Measurements from ENCODE around the gene TSPEAR. TPM values are rescaled to one million over a fixed set of nuclear protein-coding genes. Genes with fewer than 3 reads are reported as not detected.

The TSPEAR gene
- total and polyA plus RNA-seq, 2 donors (not counting 1 experiment from before 2014, with no cell fraction given), result not detected

DNA sequence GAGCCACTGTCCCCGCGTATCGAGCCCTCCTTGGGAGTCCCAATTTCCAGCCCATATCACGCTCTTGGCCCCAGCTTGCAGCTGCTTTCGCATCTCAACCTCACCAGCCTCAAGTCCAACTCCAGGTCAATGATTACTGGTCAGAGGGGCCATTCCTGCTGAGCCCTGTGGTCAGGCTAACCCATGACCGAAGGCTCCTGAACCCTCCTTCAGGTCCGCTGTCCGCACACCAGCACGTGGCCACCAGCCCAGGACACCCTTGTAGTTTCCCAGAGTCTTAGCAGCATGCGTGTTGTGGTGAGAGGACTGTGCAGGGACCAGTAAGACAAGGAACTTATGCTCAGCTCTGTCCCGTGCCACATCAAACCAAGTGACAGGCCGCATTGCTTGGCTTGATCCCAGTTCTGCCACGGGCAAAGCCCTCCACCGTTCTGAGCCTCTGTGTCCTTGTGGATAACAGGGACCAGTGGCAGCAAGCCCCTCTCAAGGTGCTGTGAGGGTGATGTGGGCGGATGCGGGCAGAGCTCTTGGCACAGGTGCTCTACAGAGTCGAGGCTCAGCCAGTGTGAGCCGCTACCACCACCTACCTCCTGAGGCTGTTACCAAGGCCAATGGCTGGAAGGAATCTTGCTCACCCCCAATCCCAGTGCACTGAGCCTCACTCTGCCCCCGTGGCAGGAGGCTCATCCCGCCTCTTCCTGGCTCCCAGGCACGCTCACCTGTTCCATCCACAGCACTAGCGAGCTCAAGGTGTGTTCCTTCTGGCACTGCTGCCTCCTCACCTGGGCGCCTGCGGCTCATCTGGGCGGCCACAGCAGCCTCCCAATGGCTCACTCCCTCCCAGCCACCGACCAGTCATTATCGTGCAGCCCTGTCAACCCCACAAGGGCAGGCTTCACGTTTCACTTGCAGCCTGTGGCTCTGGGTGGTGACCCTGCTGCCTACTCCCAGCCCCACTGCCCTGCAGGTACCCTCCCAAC is 191.7 kb downstream of the TSPEAR start:
- H3K4me3 Mint-ChIP-seq, result no peak overlapping the region
- peaks cover 4% of the 10 kb centered on the region for H3K27me3 Mint-ChIP-seq
- ATAC-seq (ENCODE audit: low read depth) (no peak), DNase-seq (no peak)
- Histone ChIP-seq H3K9me3 (ENCODE audit: control extremely low read depth in 1 of 3, control insufficient read depth in 2 of 3, insufficient read depth in 1 of 3, low read length in 2 of 3) (peaks cover 0 to 6% (median 0%) of the 10 kb centered on the region in 3 donors), H3K4me2 (replicated peaks; ENCODE audit: low read depth, low read length, poor library complexity, severe bottlenecking) (no peak overlapping the region), H4K20me1 (ENCODE audit: control insufficient read depth, insufficient read depth, low read length, poor library complexity, severe bottlenecking) (no peaks in the 10 kb centered on the region), H3K79me2 (ENCODE audit: control insufficient read depth, insufficient read depth, low read length) (no peaks in the 10 kb centered on the region), H3K27me3 (replicated peaks in 1 of 4; ENCODE audit: control extremely low read depth in 1 of 4, control insufficient read depth in 3 of 4, insufficient read depth in 4 of 4, low read length in 3 of 4) (peaks cover 0 to 5% (median 0%) of the 10 kb centered on the region in 4 experiments), H3K36me3 (replicated peaks in 1 of 2; ENCODE audit: control extremely low read depth in 1 of 2, control insufficient read depth in 1 of 2, extremely low read depth in 1 of 2, insufficient read depth in 2 of 2, low read length in 1 of 2) (no peaks in the 10 kb centered on the region), H3K9ac (ENCODE audit: low read length) (no peak overlapping the region), H3K27ac (ENCODE audit: low read length in 2 of 2) (no peak overlapping the region), H2AFZ (ENCODE audit: insufficient read depth, low read depth, low read length, poor library complexity, severe bottlenecking) (no peak overlapping the region), H3K4me1 (ENCODE audit: control insufficient read depth in 2 of 2, insufficient read depth in 2 of 2, low read length in 2 of 2) (no peaks in the 10 kb centered on the region), H3K4me3 (ENCODE audit: control extremely low read depth in 1 of 5, extremely low read depth in 1 of 5, insufficient read depth in 1 of 5, low read depth in 2 of 5, low read length in 4 of 5) (no peak overlapping the region)
- WGBS (ENCODE audit: insufficient coverage), result 93% methylated on average over 26 of the region's 28 CpGs
- no peaks in the 10 kb centered on the region for H3K4me1 Mint-ChIP-seq
- TF ChIP-seq EZH2 (IDR thresholded peaks at IDR 0.05; ENCODE audit: borderline replicate concordance, insufficient read depth, low read depth, low read length, poor library complexity, severe bottlenecking), result no peak
- TF ChIP-seq, protein P1, sequence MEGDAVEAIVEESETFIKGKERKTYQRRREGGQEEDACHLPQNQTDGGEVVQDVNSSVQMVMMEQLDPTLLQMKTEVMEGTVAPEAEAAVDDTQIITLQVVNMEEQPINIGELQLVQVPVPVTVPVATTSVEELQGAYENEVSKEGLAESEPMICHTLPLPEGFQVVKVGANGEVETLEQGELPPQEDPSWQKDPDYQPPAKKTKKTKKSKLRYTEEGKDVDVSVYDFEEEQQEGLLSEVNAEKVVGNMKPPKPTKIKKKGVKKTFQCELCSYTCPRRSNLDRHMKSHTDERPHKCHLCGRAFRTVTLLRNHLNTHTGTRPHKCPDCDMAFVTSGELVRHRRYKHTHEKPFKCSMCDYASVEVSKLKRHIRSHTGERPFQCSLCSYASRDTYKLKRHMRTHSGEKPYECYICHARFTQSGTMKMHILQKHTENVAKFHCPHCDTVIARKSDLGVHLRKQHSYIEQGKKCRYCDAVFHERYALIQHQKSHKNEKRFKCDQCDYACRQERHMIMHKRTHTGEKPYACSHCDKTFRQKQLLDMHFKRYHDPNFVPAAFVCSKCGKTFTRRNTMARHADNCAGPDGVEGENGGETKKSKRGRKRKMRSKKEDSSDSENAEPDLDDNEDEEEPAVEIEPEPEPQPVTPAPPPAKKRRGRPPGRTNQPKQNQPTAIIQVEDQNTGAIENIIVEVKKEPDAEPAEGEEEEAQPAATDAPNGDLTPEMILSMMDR (IDR thresholded peaks at IDR 0.05), result no peak
- ChIA-PET POLR2A (no interaction called here), CTCF (no interaction called here)
- intact Hi-C loops (cut with micrococcal nuclease), result no loop called here
- no peak overlapping the region for H3K27ac Mint-ChIP-seq
- H3K9me3 Mint-ChIP-seq (ENCODE audit: insufficient read depth), result no peaks in the 10 kb centered on the region

GRCh38 chr21:44518686-44519085 is 192.7 kb downstream of the TSPEAR start:
- H3K4me2 ChIP-seq (replicated peaks; ENCODE audit: low read depth, low read length, poor library complexity, severe bottlenecking), result no peak overlapping the region
- H3K79me2 ChIP-seq (ENCODE audit: control insufficient read depth, insufficient read depth, low read length), result no peaks in the 10 kb centered on the region
- 86% methylated on average over 8 of the region's 12 CpGs for WGBS (ENCODE audit: insufficient coverage)
- POLR2A ChIA-PET, result no interaction called here
- H3K9ac ChIP-seq (ENCODE audit: low read length), result no peak overlapping the region
- ATAC-seq (ENCODE audit: low read depth) (no peak), DNase-seq (no peak)
- intact Hi-C loops (cut with micrococcal nuclease), result no loop called here
- no peaks in the 10 kb centered on the region for H3K4me1 ChIP-seq (ENCODE audit: control insufficient read depth in 2 of 2, insufficient read depth in 2 of 2, low read length in 2 of 2)
- TF ChIP-seq EZH2 (IDR thresholded peaks at IDR 0.05; ENCODE audit: borderline replicate concordance, insufficient read depth, low read depth, low read length, poor library complexity, severe bottlenecking), result no peak
- TF ChIP-seq, protein P1 (IDR thresholded peaks at IDR 0.05), result no peak
- Mint-ChIP-seq H3K4me1 (no peaks in the 10 kb centered on the region), H3K27me3 (peaks cover 4% of the 10 kb centered on the region), H3K4me3 (no peak overlapping the region), H3K27ac (no peak overlapping the region), H3K9me3 (ENCODE audit: insufficient read depth) (no peaks in the 10 kb centered on the region)
- no peaks in the 10 kb centered on the region for H3K36me3 ChIP-seq (replicated peaks in 1 of 2; ENCODE audit: control extremely low read depth in 1 of 2, control insufficient read depth in 1 of 2, extremely low read depth in 1 of 2, insufficient read depth in 2 of 2, low read length in 1 of 2)
- no peak overlapping the region for H3K27ac ChIP-seq (ENCODE audit: low read length in 2 of 2)
- no peak overlapping the region for H2AFZ ChIP-seq (ENCODE audit: insufficient read depth, low read depth, low read length, poor library complexity, severe bottlenecking)
- no peak overlapping the region for H3K4me3 ChIP-seq (ENCODE audit: control extremely low read depth in 1 of 5, extremely low read depth in 1 of 5, insufficient read depth in 1 of 5, low read depth in 2 of 5, low read length in 4 of 5)
- peaks cover 0 to 6% (median 0%) of the 10 kb centered on the region in 3 donors for H3K9me3 ChIP-seq (ENCODE audit: control extremely low read depth in 1 of 3, control insufficient read depth in 2 of 3, insufficient read depth in 1 of 3, low read length in 2 of 3)
- CTCF ChIA-PET, result no interaction called here
- H3K27me3 ChIP-seq (replicated peaks in 1 of 4; ENCODE audit: control extremely low read depth in 1 of 4, control insufficient read depth in 3 of 4, insufficient read depth in 4 of 4, low read length in 3 of 4), result peaks cover 0 to 5% (median 0%) of the 10 kb centered on the region in 4 experiments
- H4K20me1 ChIP-seq (ENCODE audit: control insufficient read depth, insufficient read depth, low read length, poor library complexity, severe bottlenecking), result no peaks in the 10 kb centered on the region

Measured in B cell (primary cell).